B cell (primary cell): ENCODE measurements around the gene LRRC36. TPM values are rescaled to one million over a fixed set of nuclear protein-coding genes. Genes with fewer than 3 reads are reported as not detected.

Experiments
- ATAC-seq: fragments of 200-7000 bp; cut with Tn5 transposase; one replicate; pipeline ENCODE4 v1.10.0; 2021; ENCODE audit warnings: low read depth, mild to moderate bottlenecking, moderate number of reproducible peaks, moderate library complexity
- CTCF ChIA-PET: fragments of 350-600 bp; sonication (Branson Sonifier 250); formaldehyde crosslinking; loops from one replicate; lab custom pipeline; 2021; ENCODE audit warnings: antibody characterized with exemption, inconsistent platforms; lab: Charles Lee
- POLR2A ChIA-PET: fragments of 350-600 bp; sonication (Branson Sonifier 250); formaldehyde crosslinking; loops from one replicate; lab custom pipeline; 2021; ENCODE audit warnings: antibody characterized with exemption; lab: Charles Lee
- DNase-seq: peaks from one replicate; pipeline ENCODE4 v3.0.0; 2013
- H2AFZ ChIP-seq: 2 replicates; pipeline ENCODE4 v1.6.1; 2012; ENCODE audit warnings: mild to moderate bottlenecking, low read depth, low read length; ENCODE audit not compliant: insufficient read depth, poor library complexity, severe bottlenecking
- H3K27ac ChIP-seq, 2 donors: 1 replicate in 1 of 2; 2 replicates in 1 of 2; pipeline ENCODE4 v1.5.1; 2012 to 2013; ENCODE audit warnings: low read length in 2 of 2, mild to moderate bottlenecking in 2 of 2, moderate library complexity in 1 of 2
- H3K27me3 ChIP-seq, 4 experiments: fragments of 200-600 bp in 1 of 4; sonication (generic) in 1 of 4; replicated peaks in 1 of 4; 1 replicate in 2 of 4; 2 replicates in 2 of 4; pipeline versions ENCODE4 v1.6.1 to v1.7.0; 2013 to 2016; ENCODE audit warnings: low read length in 3 of 4, mild to moderate bottlenecking in 2 of 4, mixed read lengths in 1 of 4, moderate library complexity in 1 of 4; ENCODE audit not compliant: insufficient read depth in 4 of 4, control insufficient read depth in 3 of 4; ENCODE audit errors: control extremely low read depth in 1 of 4
- H3K36me3 ChIP-seq, 2 experiments: replicated peaks in 1 of 2; 1 replicate in 1 of 2; 2 replicates in 1 of 2; pipeline versions ENCODE4 v1.6.1 to v1.7.1; 2013; ENCODE audit warnings: low read length in 1 of 2; ENCODE audit not compliant: insufficient read depth in 2 of 2, control insufficient read depth in 1 of 2; ENCODE audit errors: control extremely low read depth in 1 of 2, extremely low read depth in 1 of 2
- H3K4me1 ChIP-seq, 2 donors: fragments of 200-600 bp in 1 of 2; sonication (generic) in 1 of 2; 1 replicate in 1 of 2; 2 replicates in 1 of 2; pipeline versions ENCODE4 v1.5.1 to v1.6.1; 2013 to 2017; ENCODE audit warnings: low read length in 2 of 2; ENCODE audit not compliant: control insufficient read depth in 2 of 2, insufficient read depth in 2 of 2
- H3K4me2 ChIP-seq: replicated peaks from 2 replicates; pipeline ENCODE3; 2012; ENCODE audit warnings: mild to moderate bottlenecking, low read depth, low read length; ENCODE audit not compliant: poor library complexity, severe bottlenecking
- H3K4me3 ChIP-seq, 5 experiments: fragments of 200-600 bp in 1 of 5; sonication (generic) in 1 of 5; 1 replicate in 3 of 5; 2 replicates in 2 of 5; pipeline versions ENCODE4 v1.5.1 to v1.7.0; 2011 to 2016; ENCODE audit warnings: low read length in 4 of 5, mild to moderate bottlenecking in 4 of 5, low read depth in 2 of 5, control low read depth in 1 of 5, moderate library complexity in 1 of 5; ENCODE audit not compliant: insufficient read depth in 1 of 5; ENCODE audit errors: control extremely low read depth in 1 of 5, extremely low read depth in 1 of 5
- H3K79me2 ChIP-seq: fragments of 200-600 bp; sonication (generic); one replicate; pipeline ENCODE4 v1.6.0; 2016; ENCODE audit warnings: low read length; ENCODE audit not compliant: control insufficient read depth, insufficient read depth
- H3K9ac ChIP-seq: fragments of 200-600 bp; sonication (generic); 2 replicates; pipeline ENCODE4 v1.6.1; 2017; ENCODE audit warnings: mild to moderate bottlenecking, low read length, moderate library complexity
- H3K9me3 ChIP-seq, 3 donors: one replicate each; pipeline versions ENCODE4 v1.6.1 to v1.7.1; 2013; ENCODE audit warnings: low read length in 2 of 3; ENCODE audit not compliant: control insufficient read depth in 2 of 3, insufficient read depth in 1 of 3; ENCODE audit errors: control extremely low read depth in 1 of 3
- H4K20me1 ChIP-seq: 2 replicates; pipeline ENCODE4 v1.6.0; 2012; ENCODE audit warnings: mild to moderate bottlenecking, low read length; ENCODE audit not compliant: insufficient read depth, control insufficient read depth, poor library complexity, severe bottlenecking
- H3K27ac Mint-ChIP-seq: one replicate; pipeline ENCODE4 v1.8.0; 2021; ENCODE audit warnings: mixed read lengths
- H3K27me3 Mint-ChIP-seq: one replicate; pipeline ENCODE4 v1.8.0; 2021; ENCODE audit warnings: mixed read lengths
- H3K4me1 Mint-ChIP-seq: one replicate; pipeline ENCODE4 v1.8.0; 2021; ENCODE audit warnings: mixed read lengths
- H3K4me3 Mint-ChIP-seq: one replicate; pipeline ENCODE4 v1.8.0; 2021; ENCODE audit warnings: mixed read lengths
- H3K9me3 Mint-ChIP-seq: one replicate; pipeline ENCODE4 v1.8.0; 2022; ENCODE audit warnings: mixed read lengths; ENCODE audit not compliant: insufficient read depth
- CTCF ChIP-seq: fragments of 200-600 bp; IDR thresholded peaks from one replicate; pipeline ENCODE4 v1.8.0; 2022; ENCODE audit warnings: antibody characterized with exemption, mild to moderate bottlenecking
- EZH2 ChIP-seq: IDR thresholded peaks from 2 replicates; pipeline ENCODE4 v1.6.1; 2012; ENCODE audit warnings: borderline replicate concordance, low read depth, mild to moderate bottlenecking, moderate library complexity, low read length; ENCODE audit not compliant: insufficient read depth, poor library complexity, severe bottlenecking
- WGBS: methylation state at CpG from one replicate; pipeline ENCODE4 v1.1.5; 2013; ENCODE audit warnings: missing lambda C conversion rate; ENCODE audit not compliant: insufficient coverage; 5-methylcytosine and 5-hydroxymethylcytosine counted together
- intact Hi-C: fragments of 100-400 bp; cut with micrococcal nuclease; formaldehyde crosslinking; loops from one replicate; pipeline ENCODE4 v1.10.0; 2022
- polyA plus RNA-seq: library from polyadenylated mRNA; depleted of rRNA; stranded (reverse); fragments of >200 nt; gene quantifications from 2 replicates; pipeline ENCODE4 v1.2.3, GENCODE V29; 2012
- total RNA-seq, 2 donors: library from RNA; stranded (reverse); fragments of 120-200 nt in 1 of 2; gene quantifications; 1 replicate in 1 of 2; 2 replicates in 1 of 2; pipeline versions ENCODE4 v1.2.3 to v1.2.4, GENCODE V29; 2013 to 2022

The LRRC36 gene
- total and polyA plus RNA-seq, 2 donors (not counting 1 experiment from before 2014, with no cell fraction given), result 0.98 TPM; not detected in 1

GRCh38 chr16:67280090-67281015, 46.3 kb upstream of the LRRC36 start:
- no peak overlapping the region for H3K4me3 ChIP-seq

More at GRCh38 chr16:67280090-67281015, 46.3 kb upstream of the LRRC36 start:
- Mint-ChIP-seq H3K4me1 (peaks cover 6% of the 10 kb centered on the region), H3K27me3 (no peaks in the 10 kb centered on the region), H3K4me3 (peak overlapping the region; percentile 47), H3K27ac (peak overlapping the region; percentile 10), H3K9me3 (no peaks in the 10 kb centered on the region)
- peaks cover 7 to 11% of the 10 kb centered on the region in 2 donors for H3K4me1 ChIP-seq
- no peaks in the 10 kb centered on the region for H3K9me3 ChIP-seq
- 98% methylated on average over 13 of the region's 15 CpGs for WGBS
- no peaks in the 10 kb centered on the region for H3K36me3 ChIP-seq
- ChIA-PET CTCF (interaction anchor here (0.7 to 2.0 kb wide), 7 partner anchors 12 to 176 kb away, joined by 3 to 7 read pairs (median 4); partner anchors contain the start of gene TMEM208), POLR2A (no interaction called here)
- ATAC-seq (no peak), DNase-seq (no peak)
- TF ChIP-seq CTCF, result no peak
- TF ChIP-seq EZH2, result no peak
- intact Hi-C loops, result no loop called here
- H3K27ac ChIP-seq, result no peak overlapping the region
- H3K79me2 ChIP-seq, result peaks cover 3% of the 10 kb centered on the region
- no peak overlapping the region for H3K9ac ChIP-seq
- no peaks in the 10 kb centered on the region for H3K27me3 ChIP-seq
- peak overlapping the region; percentile 94 for H3K4me2 ChIP-seq
- H4K20me1 ChIP-seq, result no peaks in the 10 kb centered on the region
- peak overlapping the region; percentile 91 for H2AFZ ChIP-seq
